ENCODE measurements around the gene MLXIP.

DNA sequence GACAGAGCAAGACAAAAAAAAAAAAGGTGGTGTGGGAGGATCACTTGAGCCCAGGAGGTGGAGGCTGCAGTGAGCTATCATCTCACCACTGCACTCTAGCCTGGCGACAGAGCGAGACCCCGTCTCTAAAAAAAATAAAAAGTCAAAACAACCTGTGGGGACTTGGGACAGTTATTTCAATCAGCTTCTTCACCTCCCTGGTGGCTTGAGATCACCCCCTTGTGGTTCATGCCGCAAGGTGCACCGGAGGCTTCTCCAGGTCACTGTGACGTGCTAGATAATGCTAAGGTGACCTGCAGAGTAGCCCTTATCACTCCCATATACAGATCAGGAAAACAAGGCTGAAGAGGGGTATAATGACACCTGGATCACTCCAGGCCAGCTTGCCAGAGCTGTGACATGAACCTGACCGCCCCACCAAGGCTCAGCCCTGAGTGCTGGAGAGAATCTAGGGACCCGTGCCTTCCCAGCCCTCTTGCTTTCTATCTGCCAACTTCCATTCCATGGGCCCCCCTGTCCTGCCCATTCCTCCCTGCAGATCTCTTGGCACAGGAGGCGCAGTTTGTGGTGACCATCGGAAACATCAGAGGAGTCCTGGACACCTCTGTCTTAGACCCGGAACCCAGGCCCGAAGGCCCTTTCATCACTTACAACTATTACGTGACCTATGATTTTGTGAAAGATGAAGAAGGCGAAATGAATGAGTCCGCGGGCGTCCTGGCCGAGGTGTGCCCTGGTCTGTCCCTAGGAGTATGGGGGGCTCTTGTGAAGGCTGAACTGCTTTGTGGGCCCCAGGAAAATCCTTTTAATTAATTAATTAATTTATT is 112.5 kb downstream of the MLXIP start:
- TF ChIP-seq, protein P1, sequence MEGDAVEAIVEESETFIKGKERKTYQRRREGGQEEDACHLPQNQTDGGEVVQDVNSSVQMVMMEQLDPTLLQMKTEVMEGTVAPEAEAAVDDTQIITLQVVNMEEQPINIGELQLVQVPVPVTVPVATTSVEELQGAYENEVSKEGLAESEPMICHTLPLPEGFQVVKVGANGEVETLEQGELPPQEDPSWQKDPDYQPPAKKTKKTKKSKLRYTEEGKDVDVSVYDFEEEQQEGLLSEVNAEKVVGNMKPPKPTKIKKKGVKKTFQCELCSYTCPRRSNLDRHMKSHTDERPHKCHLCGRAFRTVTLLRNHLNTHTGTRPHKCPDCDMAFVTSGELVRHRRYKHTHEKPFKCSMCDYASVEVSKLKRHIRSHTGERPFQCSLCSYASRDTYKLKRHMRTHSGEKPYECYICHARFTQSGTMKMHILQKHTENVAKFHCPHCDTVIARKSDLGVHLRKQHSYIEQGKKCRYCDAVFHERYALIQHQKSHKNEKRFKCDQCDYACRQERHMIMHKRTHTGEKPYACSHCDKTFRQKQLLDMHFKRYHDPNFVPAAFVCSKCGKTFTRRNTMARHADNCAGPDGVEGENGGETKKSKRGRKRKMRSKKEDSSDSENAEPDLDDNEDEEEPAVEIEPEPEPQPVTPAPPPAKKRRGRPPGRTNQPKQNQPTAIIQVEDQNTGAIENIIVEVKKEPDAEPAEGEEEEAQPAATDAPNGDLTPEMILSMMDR (IDR thresholded peaks at IDR 0.05): peak in 2 of 3 experiments; percentile 34
- no peak for TF ChIP-seq POLR2A (IDR thresholded peaks at IDR 0.05)
- TF ChIP-seq POLR2AphosphoS5 (IDR thresholded peaks at IDR 0.05; ENCODE audit: insufficient read depth in 1 of 2, low read depth in 1 of 2): no peak
